ENCODE data around the gene NRG2. TPM values are rescaled to one million over a fixed set of nuclear protein-coding genes. Genes with fewer than 3 reads are reported as not detected.

NRG2 gene
- total RNA-seq, 5 donors from 2014 or later (not counting 1 experiment from before 2014, with no cell fraction given), result 0.12 to 0.15 (median 0.12) TPM; not detected in 1

- H3K4me1 Mint-ChIP-seq, result no peaks in the 10 kb centered on the region
- CTCF ChIA-PET, result no interaction called here
- Histone ChIP-seq H3K27ac (ENCODE audit: low read length) (no peak overlapping the region), H3K27me3 (replicated peaks in 1 of 2; ENCODE audit: control insufficient read depth in 2 of 2, extremely low read depth in 1 of 2, insufficient read depth in 2 of 2, low read length in 1 of 2) (peaks cover 3 to 9% of the 10 kb centered on the region in 2 experiments), H3K36me3 (ENCODE audit: control insufficient read depth in 2 of 2, extremely low read depth in 1 of 2, insufficient read depth in 1 of 2, low read length in 1 of 2) (no peaks in the 10 kb centered on the region), H3K4me1 (ENCODE audit: control insufficient read depth in 1 of 2, extremely low read depth in 1 of 2, insufficient read depth in 2 of 2, low read length in 2 of 2) (no peaks in the 10 kb centered on the region), H3K4me3 (ENCODE audit: control insufficient read depth in 1 of 2, extremely low read depth in 1 of 2, low read length in 1 of 2) (no peak overlapping the region), H3K9me3 (no peaks in the 10 kb centered on the region)
- no peaks in the 10 kb centered on the region for H3K36me3 Mint-ChIP-seq
- POLR2A ChIA-PET, result no interaction called here
- DNase-seq, result no peak
- H3K4me3 Mint-ChIP-seq, result no peak overlapping the region
- ATAC-seq (replicated peaks in 1 of 4), result no peak
- H3K9me3 Mint-ChIP-seq, result no peaks in the 10 kb centered on the region
- H3K27ac Mint-ChIP-seq, result no peak overlapping the region
- WGBS (ENCODE audit: insufficient coverage), result 63% methylated on average over 1 of the region's 1 CpG
- peaks cover 5 to 8% of the 10 kb centered on the region in 2 donors for H3K27me3 Mint-ChIP-seq
These were observed 30.7 kb downstream of the NRG2 start for GRCh38 chr5:140012443-140012842.

- H3K9me3 ChIP-seq, result no peaks in the 10 kb centered on the region
- H3K36me3 ChIP-seq (ENCODE audit: control insufficient read depth in 2 of 2, extremely low read depth in 1 of 2, insufficient read depth in 1 of 2, low read length in 1 of 2), result no peaks in the 10 kb centered on the region
- WGBS (ENCODE audit: insufficient coverage), result 47% methylated on average over 1 of the region's 3 CpGs
- H3K4me1 Mint-ChIP-seq, result no peaks in the 10 kb centered on the region
- ATAC-seq (replicated peaks in 1 of 4), result no peak
- no peaks in the 10 kb centered on the region for H3K9me3 Mint-ChIP-seq
- POLR2A ChIA-PET, result no interaction called here
- peaks cover 3 to 5% of the 10 kb centered on the region in 2 experiments for H3K27me3 ChIP-seq (replicated peaks in 1 of 2; ENCODE audit: control insufficient read depth in 2 of 2, extremely low read depth in 1 of 2, insufficient read depth in 2 of 2, low read length in 1 of 2)
- H3K27ac Mint-ChIP-seq, result no peak overlapping the region
- no peak overlapping the region for H3K4me3 ChIP-seq (ENCODE audit: control insufficient read depth in 1 of 2, extremely low read depth in 1 of 2, low read length in 1 of 2)
- H3K27me3 Mint-ChIP-seq, result peaks cover 5 to 8% of the 10 kb centered on the region in 2 donors
- H3K4me3 Mint-ChIP-seq, result no peak overlapping the region
- no peak overlapping the region for H3K27ac ChIP-seq (ENCODE audit: low read length)
- DNase-seq, result no peak
- no peaks in the 10 kb centered on the region for H3K36me3 Mint-ChIP-seq
- H3K4me1 ChIP-seq (ENCODE audit: control insufficient read depth in 1 of 2, extremely low read depth in 1 of 2, insufficient read depth in 2 of 2, low read length in 2 of 2), result no peaks in the 10 kb centered on the region
- CTCF ChIA-PET, result no interaction called here
These were observed 31.7 kb downstream of the NRG2 start for GRCh38 chr5:140011297-140011802.

GRCh38 chr5:140010798-140011197 lies 32.3 kb downstream of the NRG2 start:
- Histone ChIP-seq H3K4me3 (ENCODE audit: control insufficient read depth in 1 of 2, extremely low read depth in 1 of 2, low read length in 1 of 2) (no peak overlapping the region), H3K27me3 (replicated peaks in 1 of 2; ENCODE audit: control insufficient read depth in 2 of 2, extremely low read depth in 1 of 2, insufficient read depth in 2 of 2, low read length in 1 of 2) (peaks cover 3% of the 10 kb centered on the region in 2 experiments), H3K36me3 (ENCODE audit: control insufficient read depth in 2 of 2, extremely low read depth in 1 of 2, insufficient read depth in 1 of 2, low read length in 1 of 2) (no peaks in the 10 kb centered on the region), H3K27ac (ENCODE audit: low read length) (no peak overlapping the region), H3K4me1 (ENCODE audit: control insufficient read depth in 1 of 2, extremely low read depth in 1 of 2, insufficient read depth in 2 of 2, low read length in 2 of 2) (no peaks in the 10 kb centered on the region), H3K9me3 (no peaks in the 10 kb centered on the region)
- ChIA-PET CTCF (no interaction called here), POLR2A (no interaction called here)
- H3K4me3 Mint-ChIP-seq, result no peak overlapping the region
- H3K27me3 Mint-ChIP-seq, result peaks cover 5 to 8% of the 10 kb centered on the region in 2 donors
- no peak for ATAC-seq (replicated peaks in 1 of 4)
- no peaks in the 10 kb centered on the region for H3K4me1 Mint-ChIP-seq
- H3K9me3 Mint-ChIP-seq, result no peaks in the 10 kb centered on the region
- no peak for DNase-seq
- no peak overlapping the region for H3K27ac Mint-ChIP-seq
- no peaks in the 10 kb centered on the region for H3K36me3 Mint-ChIP-seq
- WGBS (ENCODE audit: insufficient coverage), result 100% methylated on average over 2 of the region's 3 CpGs

- Mint-ChIP-seq H3K4me1 (no peaks in the 10 kb centered on the region), H3K36me3 (no peaks in the 10 kb centered on the region), H3K9me3 (no peaks in the 10 kb centered on the region), H3K27ac (no peak overlapping the region), H3K27me3 (peaks cover 29 to 34% of the 10 kb centered on the region in 2 donors), H3K4me3 (no peak overlapping the region)
- Histone ChIP-seq H3K9me3 (no peaks in the 10 kb centered on the region), H3K27ac (ENCODE audit: low read length) (no peak overlapping the region), H3K4me1 (ENCODE audit: control insufficient read depth in 1 of 2, extremely low read depth in 1 of 2, insufficient read depth in 2 of 2, low read length in 2 of 2) (no peaks in the 10 kb centered on the region), H3K36me3 (ENCODE audit: control insufficient read depth in 2 of 2, extremely low read depth in 1 of 2, insufficient read depth in 1 of 2, low read length in 1 of 2) (no peaks in the 10 kb centered on the region), H3K4me3 (ENCODE audit: control insufficient read depth in 1 of 2, extremely low read depth in 1 of 2, low read length in 1 of 2) (no peak overlapping the region), H3K27me3 (replicated peaks in 1 of 2; ENCODE audit: control insufficient read depth in 2 of 2, extremely low read depth in 1 of 2, insufficient read depth in 2 of 2, low read length in 1 of 2) (peaks cover 7 to 9% of the 10 kb centered on the region in 2 experiments)
- ChIA-PET POLR2A (interaction anchor here in 1 of 2 donors (0.5 kb wide), 1 partner anchor 302 kb away, joined by 3 read pairs; no protein-coding TSS in a partner anchor), CTCF (interaction anchor here in 1 of 2 donors (0.6 kb wide), 1 partner anchor 831 kb away, joined by 4 read pairs; no protein-coding TSS in a partner anchor)
- no CpG with 5 or more reads among the region's 2 CpGs for WGBS (ENCODE audit: insufficient coverage)
- DNase-seq, result no peak
- no peak for ATAC-seq (replicated peaks in 1 of 4)
These were observed 35.8 kb downstream of the NRG2 start for GRCh38 chr5:140007311-140007710.

GRCh38 chr5:140005145-140005591 lies 37.9 kb downstream of the NRG2 start:
- DNase-seq, result no peak
- H3K36me3 ChIP-seq (ENCODE audit: control insufficient read depth in 2 of 2, extremely low read depth in 1 of 2, insufficient read depth in 1 of 2, low read length in 1 of 2), result no peaks in the 10 kb centered on the region
- ChIA-PET CTCF (interaction anchor here in 1 of 2 donors (0.5 kb wide), 1 partner anchor 139 kb away, joined by 3 read pairs; no protein-coding TSS in a partner anchor), POLR2A (no interaction called here)
- ATAC-seq (replicated peaks in 1 of 4), result no peak
- H3K4me3 ChIP-seq (ENCODE audit: control insufficient read depth in 1 of 2, extremely low read depth in 1 of 2, low read length in 1 of 2), result no peak overlapping the region
- H3K4me1 ChIP-seq (ENCODE audit: control insufficient read depth in 1 of 2, extremely low read depth in 1 of 2, insufficient read depth in 2 of 2, low read length in 2 of 2), result no peaks in the 10 kb centered on the region
- Mint-ChIP-seq H3K36me3 (no peaks in the 10 kb centered on the region), H3K27ac (no peak overlapping the region), H3K9me3 (no peaks in the 10 kb centered on the region), H3K27me3 (peaks cover 37 to 45% of the 10 kb centered on the region in 2 donors), H3K4me1 (no peaks in the 10 kb centered on the region), H3K4me3 (no peak overlapping the region)
- H3K27me3 ChIP-seq (replicated peaks in 1 of 2; ENCODE audit: control insufficient read depth in 2 of 2, extremely low read depth in 1 of 2, insufficient read depth in 2 of 2, low read length in 1 of 2), result peaks cover 9 to 22% of the 10 kb centered on the region in 2 experiments
- H3K27ac ChIP-seq (ENCODE audit: low read length), result no peak overlapping the region
- no peaks in the 10 kb centered on the region for H3K9me3 ChIP-seq
- 51% methylated on average over 3 of the region's 4 CpGs for WGBS (ENCODE audit: insufficient coverage)

- H3K36me3 ChIP-seq (ENCODE audit: control insufficient read depth in 2 of 2, extremely low read depth in 1 of 2, insufficient read depth in 1 of 2, low read length in 1 of 2), result no peaks in the 10 kb centered on the region
- H3K9me3 ChIP-seq, result no peaks in the 10 kb centered on the region
- no peak for DNase-seq
- H3K4me3 Mint-ChIP-seq, result no peak overlapping the region
- no peak overlapping the region for H3K27ac Mint-ChIP-seq
- no peaks in the 10 kb centered on the region for H3K36me3 Mint-ChIP-seq
- ATAC-seq (replicated peaks in 1 of 4), result no peak
- no peak overlapping the region for H3K4me3 ChIP-seq (ENCODE audit: control insufficient read depth in 1 of 2, extremely low read depth in 1 of 2, low read length in 1 of 2)
- no peaks in the 10 kb centered on the region for H3K4me1 Mint-ChIP-seq
- WGBS (ENCODE audit: insufficient coverage), result no CpG with 5 or more reads among the region's 2 CpGs
- H3K27me3 Mint-ChIP-seq, result peaks cover 39 to 45% of the 10 kb centered on the region in 2 donors
- no peak overlapping the region for H3K27ac ChIP-seq (ENCODE audit: low read length)
- peaks cover 9 to 23% of the 10 kb centered on the region in 2 experiments for H3K27me3 ChIP-seq (replicated peaks in 1 of 2; ENCODE audit: control insufficient read depth in 2 of 2, extremely low read depth in 1 of 2, insufficient read depth in 2 of 2, low read length in 1 of 2)
- no peaks in the 10 kb centered on the region for H3K4me1 ChIP-seq (ENCODE audit: control insufficient read depth in 1 of 2, extremely low read depth in 1 of 2, insufficient read depth in 2 of 2, low read length in 2 of 2)
- no peaks in the 10 kb centered on the region for H3K9me3 Mint-ChIP-seq
- ChIA-PET CTCF (no interaction called here), POLR2A (no interaction called here)
These were observed 38.9 kb downstream of the NRG2 start for GRCh38 chr5:140004174-140004573.
